Dendritic cell treated with granulocyte-macrophage colony-stimulating factor and Interleukin-4, amounts not matched to agents 40 ng/mL and 50 ng/mL, for 4 days (primary cell): Measurements from ENCODE around the gene DBX2.
"Not testable (repeated sequence)": the region's sequence is repeated elsewhere in the genome, so short reads cannot be mapped to it uniquely, and the experiment has no call there.

Experiments
- H3K27ac Mint-ChIP-seq: one replicate; pipeline ENCODE4 v1.8.0; 2022; ENCODE audit warnings: mild to moderate bottlenecking, mixed read lengths
- H3K27me3 Mint-ChIP-seq: one replicate; pipeline ENCODE4 v1.8.0; 2022; ENCODE audit warnings: mild to moderate bottlenecking, mixed read lengths
- H3K36me3 Mint-ChIP-seq: one replicate; pipeline ENCODE4 v1.8.0; 2022; ENCODE audit warnings: low read depth, mixed read lengths
- H3K4me1 Mint-ChIP-seq: one replicate; pipeline ENCODE4 v1.8.0; 2022; ENCODE audit warnings: low read depth, mixed read lengths
- H3K4me3 Mint-ChIP-seq: one replicate; pipeline ENCODE4 v1.8.0; 2022; ENCODE audit warnings: mild to moderate bottlenecking, moderate library complexity, mixed read lengths
- H3K9me3 Mint-ChIP-seq: one replicate; pipeline ENCODE4 v1.8.0; 2022; ENCODE audit warnings: mixed read lengths
- intact Hi-C: fragments of 100-400 bp; cut with micrococcal nuclease; formaldehyde crosslinking; loops from one replicate; pipeline ENCODE4 v1.15.0; 2022

The DBX2 gene

DNA sequence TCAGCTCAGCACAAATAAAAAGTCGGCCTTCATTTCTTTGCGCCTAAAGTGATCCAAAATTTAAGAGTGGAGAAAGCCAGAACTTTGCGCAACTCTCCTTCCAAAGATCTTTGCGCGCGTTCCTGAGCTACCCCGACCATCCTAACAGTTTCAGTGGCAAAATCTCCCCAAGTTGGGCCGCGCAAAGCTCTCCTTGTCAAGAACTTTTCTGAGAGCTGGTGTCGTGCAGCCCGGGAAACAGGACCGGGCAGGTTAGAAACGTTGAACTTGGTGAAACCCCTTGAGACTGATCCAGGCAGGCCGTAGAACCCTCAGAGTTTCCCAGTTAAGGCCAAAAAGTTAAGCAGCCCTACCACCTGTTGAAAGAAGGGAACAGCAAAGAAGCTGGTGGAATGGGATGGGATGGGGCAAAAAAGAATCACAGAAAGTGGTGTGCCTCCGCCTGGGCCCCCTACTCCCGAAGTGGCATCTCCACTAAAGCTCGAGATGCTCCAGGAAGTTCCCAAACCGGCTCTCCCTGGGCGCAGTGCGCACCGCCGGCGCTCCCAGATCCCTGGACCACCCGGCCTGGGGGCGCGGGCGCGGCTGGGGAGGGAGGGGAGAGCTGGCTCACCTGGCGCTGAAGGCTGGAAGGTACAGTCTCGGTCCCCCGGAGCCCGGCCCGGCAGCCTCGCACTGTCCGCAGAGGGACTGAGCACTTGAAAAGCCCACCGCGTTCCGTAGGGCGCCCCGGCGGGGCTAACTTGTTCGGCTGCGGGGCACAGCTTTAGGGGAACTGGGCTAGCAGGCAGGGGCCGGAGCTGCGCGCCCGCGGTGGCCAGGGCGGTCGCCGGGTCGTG is 768 bp downstream of the DBX2 start:
- H3K4me3 Mint-ChIP-seq: no peak overlapping the region
- peaks cover 55% of the 10 kb centered on the region for H3K27me3 Mint-ChIP-seq
- H3K27ac Mint-ChIP-seq: no peak overlapping the region

DNA sequence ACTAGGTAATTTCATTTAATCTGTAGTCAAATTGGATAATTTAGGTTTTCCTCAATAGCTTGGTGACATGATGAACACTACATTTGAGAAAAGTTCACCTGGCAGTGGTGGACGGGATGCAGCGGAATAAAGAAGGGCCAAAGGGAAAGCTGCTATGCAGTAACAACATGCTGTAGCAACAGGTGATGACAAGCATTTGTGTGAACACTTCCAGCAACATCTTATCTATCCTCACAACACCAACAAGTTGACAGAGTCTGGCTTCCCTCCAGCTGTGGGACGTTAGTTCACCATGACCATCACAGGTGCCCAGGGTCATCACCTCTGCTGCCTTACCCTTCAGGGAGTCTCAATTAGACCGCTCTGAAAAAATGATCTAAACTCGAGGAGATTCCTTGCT is 8.3 kb downstream of the DBX2 start:
- H3K27ac Mint-ChIP-seq: no peak overlapping the region
- no peaks in the 10 kb centered on the region for H3K4me1 Mint-ChIP-seq
- H3K36me3 Mint-ChIP-seq: no peaks in the 10 kb centered on the region
- H3K27me3 Mint-ChIP-seq: peaks cover 7% of the 10 kb centered on the region
- no peak overlapping the region for H3K4me3 Mint-ChIP-seq
- H3K9me3 Mint-ChIP-seq: no peaks in the 10 kb centered on the region
- intact Hi-C loops: no loop called here

More for the DNA sequence above, 768 bp downstream of the DBX2 start:
- intact Hi-C loops: no loop called here
- H3K9me3 Mint-ChIP-seq: no peaks in the 10 kb centered on the region
- peaks cover 10% of the 10 kb centered on the region for H3K4me1 Mint-ChIP-seq
- H3K36me3 Mint-ChIP-seq: no peaks in the 10 kb centered on the region

DNA sequence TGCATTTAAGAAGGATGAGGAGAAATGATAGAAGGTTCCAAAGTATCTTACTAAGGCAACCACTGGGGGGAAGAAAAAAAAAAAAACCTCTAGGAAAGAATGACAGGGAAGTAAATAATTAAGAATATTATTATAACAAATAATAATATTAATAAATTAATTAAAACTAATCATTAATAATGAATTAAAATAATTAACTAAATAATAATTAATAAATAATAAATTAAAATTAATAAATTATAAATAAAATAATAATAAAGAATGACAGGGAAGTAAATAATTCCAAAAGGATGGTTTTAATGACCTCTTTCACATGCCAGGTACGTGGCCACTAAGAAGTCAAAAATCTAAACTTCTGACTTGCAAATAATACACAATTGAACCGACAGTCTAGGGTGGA is 9.9 kb downstream of the DBX2 start:
- H3K27me3 Mint-ChIP-seq: no peaks in the 10 kb centered on the region

DNA sequence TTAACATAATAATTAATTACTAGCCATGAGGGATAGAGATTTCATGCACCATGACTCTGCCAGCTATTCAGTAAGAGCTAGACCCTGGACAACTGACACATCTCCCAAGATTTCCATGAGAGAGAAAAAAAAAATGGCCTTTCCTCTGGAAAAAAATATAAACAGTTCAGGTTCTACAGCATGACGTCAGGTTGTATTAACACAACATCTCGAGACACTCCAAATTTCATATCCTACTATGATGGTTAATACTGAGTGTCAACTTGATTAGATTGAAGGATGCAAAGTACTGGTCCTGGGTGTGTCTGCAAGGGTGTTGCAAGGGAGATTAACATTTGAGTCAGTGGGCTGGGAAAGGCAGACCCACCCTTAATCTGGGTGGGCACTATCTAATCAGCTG is 11.1 kb downstream of the DBX2 start:
- intact Hi-C loops: no loop called here
- no peaks in the 10 kb centered on the region for H3K27me3 Mint-ChIP-seq
- no peak overlapping the region for H3K4me3 Mint-ChIP-seq
- H3K36me3 Mint-ChIP-seq: no peaks in the 10 kb centered on the region
- no peaks in the 10 kb centered on the region for H3K4me1 Mint-ChIP-seq
- no peaks in the 10 kb centered on the region for H3K9me3 Mint-ChIP-seq
- no peak overlapping the region for H3K27ac Mint-ChIP-seq

More for the DNA sequence above, 9.9 kb downstream of the DBX2 start:
- intact Hi-C loops: no loop called here
- H3K36me3 Mint-ChIP-seq: no peaks in the 10 kb centered on the region
- H3K4me1 Mint-ChIP-seq: no peaks in the 10 kb centered on the region
- H3K9me3 Mint-ChIP-seq: no peaks in the 10 kb centered on the region
- H3K27ac Mint-ChIP-seq: no peak overlapping the region
- no peak overlapping the region for H3K4me3 Mint-ChIP-seq

DNA sequence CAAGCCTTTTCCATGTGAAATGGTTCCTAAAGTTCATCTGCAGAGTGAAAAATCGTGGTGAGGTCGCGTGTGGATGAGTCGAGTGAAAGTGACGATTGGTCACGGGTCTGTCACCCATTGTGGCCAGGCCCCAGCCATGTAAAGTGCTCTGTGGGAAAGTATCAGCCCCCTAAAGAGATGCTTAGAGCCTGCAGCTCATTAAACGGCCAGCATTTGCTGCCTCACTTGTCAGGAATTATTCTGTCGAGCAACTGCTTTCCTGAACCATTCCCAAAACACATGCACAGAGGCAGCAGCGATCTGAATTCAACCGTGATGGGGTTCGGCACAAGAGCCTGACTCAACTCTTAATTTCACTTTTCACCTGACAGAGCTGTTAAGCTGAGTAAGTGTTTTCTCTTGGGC is 16.0 kb downstream of the DBX2 start:
- Mint-ChIP-seq H3K36me3 (no peaks in the 10 kb centered on the region), H3K4me3 (no peak overlapping the region), H3K4me1 (no peaks in the 10 kb centered on the region), H3K27ac (no peak overlapping the region), H3K9me3 (no peaks in the 10 kb centered on the region), H3K27me3 (no peaks in the 10 kb centered on the region)
- intact Hi-C loops: no loop called here

DNA sequence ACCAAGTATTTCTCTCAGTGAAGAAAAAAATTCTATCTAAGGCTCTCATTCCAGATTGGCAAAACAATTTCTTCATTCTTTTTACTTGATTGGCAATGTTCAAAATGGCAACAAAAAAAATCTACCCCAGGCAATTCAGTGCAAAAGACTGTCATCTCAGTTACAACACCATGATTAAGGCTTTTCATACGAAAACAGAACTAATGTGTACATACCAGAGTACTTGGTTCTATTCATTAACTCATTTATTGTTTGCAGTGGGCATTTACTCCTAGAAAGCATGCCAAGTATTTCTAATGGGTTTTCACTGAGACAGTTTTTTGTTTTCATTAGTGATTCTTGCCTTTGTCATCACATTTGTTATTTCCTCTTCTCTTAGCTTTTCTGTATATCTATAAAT is 33.0 kb downstream of the DBX2 start:
- H3K4me3 Mint-ChIP-seq: no peak overlapping the region
- no peaks in the 10 kb centered on the region for H3K36me3 Mint-ChIP-seq
- H3K27me3 Mint-ChIP-seq: no peaks in the 10 kb centered on the region
- H3K27ac Mint-ChIP-seq: no peak overlapping the region
- intact Hi-C loops: no loop called here
- H3K9me3 Mint-ChIP-seq: no peaks in the 10 kb centered on the region
- H3K4me1 Mint-ChIP-seq: no peaks in the 10 kb centered on the region

GRCh38 chr12:45014396-45014795 is 36.5 kb downstream of the DBX2 start:
- Mint-ChIP-seq H3K27me3 (no peaks in the 10 kb centered on the region), H3K9me3 (no peaks in the 10 kb centered on the region), H3K4me3 (no peak overlapping the region), H3K36me3 (no peaks in the 10 kb centered on the region), H3K4me1 (no peaks in the 10 kb centered on the region), H3K27ac (no peak overlapping the region)
- intact Hi-C loops: no loop called here

DNA sequence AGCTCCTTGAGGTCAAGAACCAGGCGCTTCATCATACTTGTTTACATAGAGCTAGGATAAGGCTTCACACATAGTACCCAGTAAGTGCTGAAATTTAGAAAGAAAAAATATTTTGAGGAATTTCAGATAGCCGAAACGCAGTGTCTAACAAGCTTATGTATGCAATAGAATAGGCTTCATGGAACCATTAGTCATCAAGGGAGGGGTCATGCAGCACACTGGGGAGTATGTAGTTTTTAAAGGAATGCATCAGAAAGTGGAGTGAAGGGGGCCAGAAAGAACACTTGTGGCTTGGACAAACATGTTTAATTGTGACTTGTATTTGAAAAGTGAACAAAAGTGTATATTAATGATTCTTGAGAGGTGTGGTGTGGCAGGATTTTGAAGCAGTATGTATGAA is 38.1 kb downstream of the DBX2 start:
- intact Hi-C loops: no loop called here
- no peaks in the 10 kb centered on the region for H3K4me1 Mint-ChIP-seq
- no peak overlapping the region for H3K27ac Mint-ChIP-seq
- H3K4me3 Mint-ChIP-seq: no peak overlapping the region
- H3K36me3 Mint-ChIP-seq: no peaks in the 10 kb centered on the region
- no peaks in the 10 kb centered on the region for H3K27me3 Mint-ChIP-seq
- H3K9me3 Mint-ChIP-seq: no peaks in the 10 kb centered on the region

- Mint-ChIP-seq H3K4me3 (no peak overlapping the region), H3K27me3 (no peaks in the 10 kb centered on the region), H3K4me1 (no peaks in the 10 kb centered on the region), H3K27ac (no peak overlapping the region), H3K9me3 (no peaks in the 10 kb centered on the region), H3K36me3 (no peaks in the 10 kb centered on the region)
- intact Hi-C loops: no loop called here
These were observed 40.8 kb downstream of the DBX2 start for GRCh38 chr12:45010059-45010458.

- H3K36me3 Mint-ChIP-seq: no peaks in the 10 kb centered on the region
- intact Hi-C loops: no loop called here
- no peaks in the 10 kb centered on the region for H3K9me3 Mint-ChIP-seq
- H3K4me1 Mint-ChIP-seq: no peaks in the 10 kb centered on the region
- H3K27me3 Mint-ChIP-seq: no peaks in the 10 kb centered on the region
- H3K27ac Mint-ChIP-seq: no peak overlapping the region
- H3K4me3 Mint-ChIP-seq: no peak overlapping the region
These were observed 42.7 kb downstream of the DBX2 start for GRCh38 chr12:45008211-45008610.

DNA sequence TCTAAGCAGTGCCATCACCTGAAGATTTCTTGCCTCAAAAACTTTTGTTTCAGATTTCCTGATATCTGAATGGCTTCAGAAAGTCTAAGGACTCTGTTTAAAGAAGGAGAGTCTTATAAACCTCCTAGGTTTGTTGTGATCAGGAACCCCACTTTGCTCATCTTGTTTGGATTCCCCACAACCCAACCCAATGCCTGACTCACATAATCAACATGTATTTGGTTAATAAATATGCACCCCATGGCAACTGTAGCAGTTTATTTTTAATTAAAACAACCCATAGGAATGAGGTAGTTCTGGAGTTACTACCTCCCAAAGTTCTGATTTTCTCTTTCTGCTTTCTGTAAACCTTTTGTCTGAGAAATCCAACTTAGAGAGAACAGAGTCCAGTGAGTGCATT is 51.5 kb downstream of the DBX2 start:
- no peaks in the 10 kb centered on the region for H3K4me1 Mint-ChIP-seq
- H3K27me3 Mint-ChIP-seq: no peaks in the 10 kb centered on the region
- H3K9me3 Mint-ChIP-seq: peaks cover 7% of the 10 kb centered on the region

GRCh38 chr12:44993161-44993560 is 57.7 kb downstream of the DBX2 start:
- intact Hi-C loops: no loop called here
- Mint-ChIP-seq H3K4me3 (no peak overlapping the region), H3K36me3 (no peaks in the 10 kb centered on the region)

More for the DNA sequence above, 51.5 kb downstream of the DBX2 start:
- H3K4me3 Mint-ChIP-seq: no peak overlapping the region
- no peak overlapping the region for H3K27ac Mint-ChIP-seq
- no peaks in the 10 kb centered on the region for H3K36me3 Mint-ChIP-seq
- intact Hi-C loops: no loop called here

GRCh38 chr12:44984863-44985262 is 66.0 kb downstream of the DBX2 start:
- intact Hi-C loops, H3K36me3 Mint-ChIP-seq, H3K27me3 Mint-ChIP-seq, H3K4me1 Mint-ChIP-seq, H3K4me3 Mint-ChIP-seq, H3K27ac Mint-ChIP-seq, H3K9me3 Mint-ChIP-seq: not testable (repeated sequence)

More at GRCh38 chr12:44993161-44993560, 57.7 kb downstream of the DBX2 start:
- no peaks in the 10 kb centered on the region for H3K4me1 Mint-ChIP-seq
- peaks cover 7% of the 10 kb centered on the region for H3K9me3 Mint-ChIP-seq
- no peak overlapping the region for H3K27ac Mint-ChIP-seq
- H3K27me3 Mint-ChIP-seq: no peaks in the 10 kb centered on the region

DNA sequence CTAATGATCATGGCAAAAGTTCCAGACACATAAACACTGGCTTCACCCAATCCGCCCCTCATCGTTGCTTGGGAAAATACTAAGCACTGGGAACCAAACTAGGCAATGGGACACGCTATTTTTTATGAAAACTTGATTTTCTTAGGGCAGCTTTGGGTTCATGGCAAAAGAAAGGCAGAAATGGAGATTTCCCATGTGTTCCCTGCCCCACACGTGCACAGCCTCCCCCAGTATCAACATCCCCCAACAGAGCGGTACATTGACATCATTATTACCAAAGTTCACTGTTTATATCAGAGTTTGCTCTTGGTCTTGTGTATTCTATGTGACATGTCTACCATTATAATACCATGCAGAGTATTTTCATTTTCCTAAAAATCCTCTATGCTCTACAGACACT is 71.0 kb downstream of the DBX2 start:
- H3K9me3 Mint-ChIP-seq: no peaks in the 10 kb centered on the region
- H3K27me3 Mint-ChIP-seq: no peaks in the 10 kb centered on the region
- H3K36me3 Mint-ChIP-seq: no peaks in the 10 kb centered on the region
- no peak overlapping the region for H3K4me3 Mint-ChIP-seq
- intact Hi-C loops: no loop called here
- H3K27ac Mint-ChIP-seq: no peak overlapping the region
- no peaks in the 10 kb centered on the region for H3K4me1 Mint-ChIP-seq

- no peaks in the 10 kb centered on the region for H3K36me3 Mint-ChIP-seq
- H3K4me3 Mint-ChIP-seq: no peak overlapping the region
- H3K27me3 Mint-ChIP-seq: no peaks in the 10 kb centered on the region
- no peaks in the 10 kb centered on the region for H3K9me3 Mint-ChIP-seq
- intact Hi-C loops: no loop called here
- H3K4me1 Mint-ChIP-seq: no peaks in the 10 kb centered on the region
- H3K27ac Mint-ChIP-seq: no peak overlapping the region
These were observed 74.7 kb downstream of the DBX2 start for GRCh38 chr12:44976246-44976645.
